Gastroesophageal sphincter (tissue), 3 donors: ENCODE results near the gene ZMPSTE24.

Experiments used
- CTCF ChIP-seq, 4 experiments: fragments of 200-600 bp in 2 of 4; fragments of 450-650 bp in 2 of 4; sonication (generic) in 1 of 4; IDR thresholded peaks; one replicate each; pipeline ENCODE4 v1.5.1; 2017 to 2019; ENCODE audit warnings: antibody characterized with exemption in 4 of 4, mild to moderate bottlenecking in 2 of 4, moderate library complexity in 2 of 4
- POLR2AphosphoS5 ChIP-seq: sonication (generic); formaldehyde crosslinking; IDR thresholded peaks from one replicate; pipeline ENCODE4 v1.6.1; 2017; ENCODE audit warnings: antibody characterized with exemption

DNA sequence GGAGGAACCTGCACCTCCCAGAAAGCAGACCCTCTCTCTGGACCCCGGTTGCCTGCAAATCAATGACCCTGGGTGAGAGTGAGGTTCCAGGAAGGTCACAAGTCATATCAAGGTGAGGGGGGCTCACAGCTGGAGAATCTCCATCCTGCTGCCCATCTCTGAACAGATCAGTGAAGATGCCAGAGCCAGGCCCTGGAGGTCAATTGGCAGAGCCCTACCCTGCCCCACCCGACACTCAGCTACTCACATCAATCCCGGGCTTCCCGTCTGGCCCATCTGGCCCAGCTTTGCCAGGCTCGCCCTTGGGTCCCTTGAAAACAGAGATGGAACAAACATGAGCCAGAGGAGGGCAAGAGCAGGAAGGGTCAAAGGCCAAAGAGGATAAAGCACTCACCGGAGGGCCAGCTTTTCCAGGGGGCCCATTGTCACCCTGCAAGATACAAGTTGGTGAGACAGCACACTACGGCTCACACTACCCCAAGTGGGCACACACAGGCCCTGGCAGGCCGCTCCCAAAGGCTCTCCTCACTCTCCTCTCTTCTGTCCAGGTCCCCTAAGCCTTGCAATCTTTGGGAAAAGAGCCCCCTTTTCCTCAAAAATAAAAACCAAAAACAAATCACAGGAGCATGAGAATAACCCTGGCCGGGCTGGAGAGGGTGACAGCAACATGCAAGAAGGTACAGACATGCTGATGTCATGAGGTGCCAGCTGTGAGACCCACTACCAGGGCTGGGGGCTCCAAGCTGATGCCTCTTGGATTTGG is 56.1 kb downstream of the ZMPSTE24 start:
- TF ChIP-seq CTCF (IDR thresholded peaks at IDR 0.05) (no peak), POLR2AphosphoS5 (no peak)
